ENCODE measurements around the gene SH3BP4.

Gene SH3BP4

DNA sequence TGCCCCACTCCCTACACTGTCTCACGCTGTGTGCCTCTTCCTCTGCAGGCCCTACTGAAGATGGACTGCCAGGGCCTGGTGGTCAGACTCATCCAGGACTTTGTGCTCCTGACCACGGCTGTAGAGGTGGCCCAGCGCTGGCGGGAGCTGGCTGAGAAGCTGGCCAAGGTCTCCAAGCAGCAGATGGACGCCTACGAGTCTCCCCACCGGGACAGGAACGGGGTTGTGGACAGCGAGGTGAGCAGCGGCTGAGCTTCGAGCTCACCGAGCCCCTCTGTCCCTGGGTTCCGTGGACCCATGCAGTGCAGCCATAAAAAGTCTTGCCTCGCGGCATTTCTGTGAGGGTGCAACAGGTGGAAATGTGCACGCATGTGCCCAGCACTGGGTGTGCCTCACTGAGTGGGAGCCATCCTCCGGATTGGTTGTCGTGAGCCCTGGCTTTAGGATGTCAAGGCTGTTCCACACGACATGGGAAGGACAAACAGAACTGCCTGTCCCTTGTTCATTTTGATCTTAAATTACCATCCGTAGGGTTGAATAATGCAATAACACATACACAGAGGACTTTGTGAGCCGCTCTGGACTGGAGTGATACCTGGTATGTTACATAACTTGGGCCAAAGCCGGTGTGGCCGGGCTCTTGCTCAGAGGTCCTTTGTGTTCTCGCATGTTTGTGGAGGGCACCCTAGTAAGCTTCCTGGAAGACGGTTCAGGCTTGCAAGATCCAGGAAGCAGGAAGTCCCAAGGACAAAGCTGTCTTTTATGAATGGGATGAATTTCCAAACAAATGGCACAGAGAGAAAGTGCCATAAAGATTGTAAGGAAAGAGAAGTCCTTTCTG, 100.9 kb downstream of the SH3BP4 start:
- no peaks in the 10 kb centered on the region for H3K9me3 ChIP-seq (ENCODE audit: insufficient read depth, low read length)
- H3K4me3 ChIP-seq (ENCODE audit: insufficient read depth, low read length, poor library complexity, severe bottlenecking): no peak overlapping the region
- H3K36me3 ChIP-seq (ENCODE audit: low read length): no peaks in the 10 kb centered on the region
- H3K27me3 ChIP-seq (ENCODE audit: low read length): no peaks in the 10 kb centered on the region
- no peak overlapping the region for H2AFZ ChIP-seq (ENCODE audit: low read depth, low read length, severe bottlenecking)
- no peak overlapping the region for H3K27ac ChIP-seq (ENCODE audit: low read depth, low read length)
- H3K9ac ChIP-seq (ENCODE audit: low read length): no peak overlapping the region
- H3K4me2 ChIP-seq (ENCODE audit: low read depth, low read length, poor library complexity, severe bottlenecking): no peak overlapping the region
- TF ChIP-seq, protein P1, sequence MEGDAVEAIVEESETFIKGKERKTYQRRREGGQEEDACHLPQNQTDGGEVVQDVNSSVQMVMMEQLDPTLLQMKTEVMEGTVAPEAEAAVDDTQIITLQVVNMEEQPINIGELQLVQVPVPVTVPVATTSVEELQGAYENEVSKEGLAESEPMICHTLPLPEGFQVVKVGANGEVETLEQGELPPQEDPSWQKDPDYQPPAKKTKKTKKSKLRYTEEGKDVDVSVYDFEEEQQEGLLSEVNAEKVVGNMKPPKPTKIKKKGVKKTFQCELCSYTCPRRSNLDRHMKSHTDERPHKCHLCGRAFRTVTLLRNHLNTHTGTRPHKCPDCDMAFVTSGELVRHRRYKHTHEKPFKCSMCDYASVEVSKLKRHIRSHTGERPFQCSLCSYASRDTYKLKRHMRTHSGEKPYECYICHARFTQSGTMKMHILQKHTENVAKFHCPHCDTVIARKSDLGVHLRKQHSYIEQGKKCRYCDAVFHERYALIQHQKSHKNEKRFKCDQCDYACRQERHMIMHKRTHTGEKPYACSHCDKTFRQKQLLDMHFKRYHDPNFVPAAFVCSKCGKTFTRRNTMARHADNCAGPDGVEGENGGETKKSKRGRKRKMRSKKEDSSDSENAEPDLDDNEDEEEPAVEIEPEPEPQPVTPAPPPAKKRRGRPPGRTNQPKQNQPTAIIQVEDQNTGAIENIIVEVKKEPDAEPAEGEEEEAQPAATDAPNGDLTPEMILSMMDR (IDR thresholded peaks at IDR 0.05; ENCODE audit: insufficient read depth, low read length, poor library complexity, severe bottlenecking): no peak
- TF ChIP-seq EZH2phosphoT487 (conservative IDR thresholded peaks at IDR 0.05; ENCODE audit: low read length): no peak
- no peaks in the 10 kb centered on the region for H3K79me2 ChIP-seq (ENCODE audit: insufficient read depth, low read length)
- no peaks in the 10 kb centered on the region for H3F3A ChIP-seq (ENCODE audit: insufficient read depth)
- no peaks in the 10 kb centered on the region for H4K20me1 ChIP-seq (ENCODE audit: low read depth, low read length)
- no peaks in the 10 kb centered on the region for H3K9me2 ChIP-seq (replicated peaks; ENCODE audit: insufficient read depth, low read length)

DNA sequence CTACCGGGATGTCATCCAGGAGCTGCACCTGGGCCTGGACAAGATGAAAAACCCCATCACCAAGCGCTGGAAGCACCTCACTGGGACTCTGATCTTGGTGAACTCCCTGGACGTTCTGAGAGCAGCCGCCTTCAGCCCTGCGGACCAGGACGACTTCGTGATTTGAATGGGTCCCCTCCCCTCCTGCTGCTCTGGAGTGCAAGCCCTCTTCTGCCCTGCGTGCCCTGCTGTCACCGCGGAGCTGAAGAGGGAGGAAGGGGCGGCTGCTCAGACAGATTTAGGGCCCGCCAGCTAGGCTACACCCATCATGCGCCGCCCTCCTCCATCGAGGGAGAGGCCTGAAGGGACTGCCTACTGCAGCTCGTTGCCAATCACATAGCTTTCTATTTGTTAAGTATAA, 101.8 kb downstream of the SH3BP4 start:
- H4K20me1 ChIP-seq (ENCODE audit: low read depth, low read length): no peaks in the 10 kb centered on the region
- H3K9ac ChIP-seq (ENCODE audit: low read length): no peak overlapping the region
- H3K9me3 ChIP-seq (ENCODE audit: insufficient read depth, low read length): no peaks in the 10 kb centered on the region
- H3F3A ChIP-seq (ENCODE audit: insufficient read depth): no peaks in the 10 kb centered on the region
- no peak overlapping the region for H3K27ac ChIP-seq (ENCODE audit: low read depth, low read length)
- no peaks in the 10 kb centered on the region; the same call in 1 of the 2 replicates for H3K9me2 ChIP-seq (replicated peaks; ENCODE audit: insufficient read depth, low read length)
- H3K27me3 ChIP-seq (ENCODE audit: low read length): no peaks in the 10 kb centered on the region
- H3K79me2 ChIP-seq (ENCODE audit: insufficient read depth, low read length): no peaks in the 10 kb centered on the region
- H2AFZ ChIP-seq (ENCODE audit: low read depth, low read length, severe bottlenecking): no peak overlapping the region
- H3K4me3 ChIP-seq (ENCODE audit: insufficient read depth, low read length, poor library complexity, severe bottlenecking): no peak overlapping the region
- H3K4me2 ChIP-seq (ENCODE audit: low read depth, low read length, poor library complexity, severe bottlenecking): no peak overlapping the region
- H3K36me3 ChIP-seq (ENCODE audit: low read length): no peaks in the 10 kb centered on the region
- TF ChIP-seq, protein P1 (IDR thresholded peaks at IDR 0.05; ENCODE audit: insufficient read depth, low read length, poor library complexity, severe bottlenecking): no peak
- TF ChIP-seq EZH2phosphoT487 (conservative IDR thresholded peaks at IDR 0.05; ENCODE audit: low read length): no peak

DNA sequence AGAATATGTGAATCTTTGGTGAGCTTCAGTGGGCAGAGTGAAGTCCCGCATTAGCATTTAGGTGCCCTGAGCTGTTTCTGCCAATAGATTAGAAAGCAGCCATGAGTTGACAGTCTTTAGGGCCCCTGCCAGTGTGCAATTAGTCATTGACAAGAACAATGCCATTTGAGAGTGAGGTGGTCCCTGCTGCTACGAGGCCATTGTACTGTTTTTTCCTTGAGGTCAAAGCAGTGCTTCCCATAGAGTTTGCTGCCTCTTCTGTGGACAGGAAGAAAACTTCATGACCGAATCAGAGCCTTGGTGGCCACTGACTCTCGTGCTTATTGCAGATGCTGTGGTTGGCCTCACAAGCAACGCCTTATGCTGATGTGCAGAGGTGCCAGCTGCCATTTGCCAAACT, 102.7 kb downstream of the SH3BP4 start:
- Histone ChIP-seq H3K4me3 (ENCODE audit: insufficient read depth, low read length, poor library complexity, severe bottlenecking) (no peak overlapping the region), H3K27ac (ENCODE audit: low read depth, low read length) (no peak overlapping the region), H4K20me1 (ENCODE audit: low read depth, low read length) (no peaks in the 10 kb centered on the region), H3K4me2 (ENCODE audit: low read depth, low read length, poor library complexity, severe bottlenecking) (no peak overlapping the region), H3K27me3 (ENCODE audit: low read length) (no peaks in the 10 kb centered on the region), H3K9ac (ENCODE audit: low read length) (no peak overlapping the region), H3K9me2 (replicated peaks; ENCODE audit: insufficient read depth, low read length) (no peaks in the 10 kb centered on the region; the same call in 1 of the 2 replicates), H3K79me2 (ENCODE audit: insufficient read depth, low read length) (no peaks in the 10 kb centered on the region), H2AFZ (ENCODE audit: low read depth, low read length, severe bottlenecking) (no peak overlapping the region), H3K9me3 (ENCODE audit: insufficient read depth, low read length) (no peaks in the 10 kb centered on the region), H3K36me3 (ENCODE audit: low read length) (no peaks in the 10 kb centered on the region), H3F3A (ENCODE audit: insufficient read depth) (no peaks in the 10 kb centered on the region)
- TF ChIP-seq, protein P1 (IDR thresholded peaks at IDR 0.05; ENCODE audit: insufficient read depth, low read length, poor library complexity, severe bottlenecking): no peak
- TF ChIP-seq EZH2phosphoT487 (conservative IDR thresholded peaks at IDR 0.05; ENCODE audit: low read length): no peak

All from SU-DHL-6 (cell line).